SW480 (cell line): ENCODE results near the gene USP2.

Experiments used
- DNase-seq: peaks from one replicate; pipeline ENCODE4 v3.0.0-alpha.2; 2016; ENCODE audit warnings: low spot score

Gene USP2

GRCh38 chr11:119320776-119321524, 60.5 kb downstream of the USP2 start:
- peak; percentile 62 for DNase-seq

GRCh38 chr11:119320240-119320775, 61.2 kb downstream of the USP2 start:
- no peak for DNase-seq

GRCh38 chr11:119319700-119320239, 61.7 kb downstream of the USP2 start:
- DNase-seq, result no peak

GRCh38 chr11:119319136-119319699, 62.3 kb downstream of the USP2 start:
- DNase-seq, result no peak

GRCh38 chr11:119318240-119319135, 63.0 kb downstream of the USP2 start:
- DNase-seq, result no peak

GRCh38 chr11:119317592-119318239, 63.8 kb downstream of the USP2 start:
- DNase-seq, result no peak

- peak; percentile 31 for DNase-seq
Measured at GRCh38 chr11:119316729-119317591, 64.5 kb downstream of the USP2 start, which contains the start of gene MCAM. Gene MCAM, minus strand, starts transcription at chr11:119317130. Its CDS starts 29 bp downstream, at chr11:119317101.

- DNase-seq, result peak; percentile 43
Measured at GRCh38 chr11:119316016-119316728, 65.3 kb downstream of the USP2 start.

- DNase-seq, result peak; percentile 87
Measured at GRCh38 chr11:119315131-119316015, 66.1 kb downstream of the USP2 start.

GRCh38 chr11:119314726-119315125, 66.8 kb downstream of the USP2 start:
- DNase-seq, result no peak

- no peak for DNase-seq
Measured at GRCh38 chr11:119310682-119311052, 70.8 kb downstream of the USP2 start.

GRCh38 chr11:119309953-119310681, 71.4 kb downstream of the USP2 start:
- no peak for DNase-seq

- no peak for DNase-seq
Measured at GRCh38 chr11:119309411-119309810, 72.1 kb downstream of the USP2 start.

GRCh38 chr11:119307974-119308373, 73.5 kb downstream of the USP2 start:
- DNase-seq, result no peak

GRCh38 chr11:119307219-119307618, 74.3 kb downstream of the USP2 start:
- no peak for DNase-seq

GRCh38 chr11:119306373-119306890, 75.1 kb downstream of the USP2 start:
- DNase-seq, result no peak

GRCh38 chr11:119305556-119306372, 75.7 kb downstream of the USP2 start:
- DNase-seq, result no peak
